ENCODE data around the gene BCL7C. TPM values are rescaled to one million over a fixed set of nuclear protein-coding genes. Genes with fewer than 3 reads are reported as not detected.

BCL7C gene
- total RNA-seq, 1 donor from 2014 or later = 22.7 TPM

GRCh38 chr16:30922960-30923535, 29.2 kb upstream of the BCL7C start:
- intact Hi-C loops (cut with micrococcal nuclease) = loop anchor here (1.0 to 5.0 kb wide), 18 partner anchors 21 to 552 kb away; partner anchors contain the start of genes ARMC5, CFAP119, FBRS and ORAI3

GRCh38 chr16:30922420-30922959, 28.6 kb upstream of the BCL7C start:
- intact Hi-C loops (cut with micrococcal nuclease) = loop anchor here (1.0 to 5.0 kb wide), 16 partner anchors 20 to 552 kb away; partner anchors contain the start of genes ARMC5, CFAP119, ORAI3 and PHKG2

GRCh38 chr16:30921748-30922419, 28.0 kb upstream of the BCL7C start:
- intact Hi-C loops (cut with micrococcal nuclease) = loop anchor here (1.0 to 5.0 kb wide), 16 partner anchors 20 to 551 kb away; partner anchors contain the start of genes ARMC5, CFAP119, ORAI3 and PHKG2

GRCh38 chr16:30921459-30921747, 27.5 kb upstream of the BCL7C start:
- intact Hi-C loops (cut with micrococcal nuclease) = loop anchor here (5.0 kb wide), 2 partner anchors 144 to 349 kb away; partner anchors contain the start of gene ZNF688

- intact Hi-C loops (cut with micrococcal nuclease) = loop anchor here (5.0 kb wide), 2 partner anchors 144 to 349 kb away; partner anchors contain the start of gene ZNF688
These were observed 27.0 kb upstream of the BCL7C start for GRCh38 chr16:30920891-30921290.

GRCh38 chr16:30918614-30919013, 24.7 kb upstream of the BCL7C start:
- intact Hi-C loops (cut with micrococcal nuclease) = no loop called here

- intact Hi-C loops (cut with micrococcal nuclease) = no loop called here
These were observed 21.0 kb upstream of the BCL7C start for GRCh38 chr16:30914830-30915229.

- intact Hi-C loops (cut with micrococcal nuclease) = no loop called here
These were observed 19.0 kb upstream of the BCL7C start for GRCh38 chr16:30912794-30913412.

GRCh38 chr16:30910427-30911029, 16.7 kb upstream of the BCL7C start:
- intact Hi-C loops (cut with micrococcal nuclease) = no loop called here

- intact Hi-C loops (cut with micrococcal nuclease) = no loop called here
These were observed 13.2 kb upstream of the BCL7C start for GRCh38 chr16:30907064-30907463.

GRCh38 chr16:30904114-30904780, 10.4 kb upstream of the BCL7C start:
- intact Hi-C loops (cut with micrococcal nuclease) = loop anchor here (5.0 kb wide), 1 partner anchor 142 kb away; the partner anchor contains the start of genes CFAP119 and RNF40

- intact Hi-C loops (cut with micrococcal nuclease) = loop anchor here (5.0 kb wide), 1 partner anchor 141 kb away; the partner anchor contains the start of genes CFAP119 and RNF40
These were observed 9.7 kb upstream of the BCL7C start for GRCh38 chr16:30903596-30903995.

- intact Hi-C loops (cut with micrococcal nuclease) = loop anchor here (5.0 kb wide), 1 partner anchor 141 kb away; the partner anchor contains the start of genes CFAP119 and RNF40
These were observed 9.1 kb upstream of the BCL7C start for GRCh38 chr16:30903002-30903401.

GRCh38 chr16:30902029-30902972, 8.4 kb upstream of the BCL7C start:
- intact Hi-C loops (cut with micrococcal nuclease) = loop anchor here (1.0 to 5.0 kb wide), 3 partner anchors 20 to 140 kb away; partner anchors contain the start of genes CFAP119 and RNF40

GRCh38 chr16:30901201-30902028, 7.5 kb upstream of the BCL7C start:
- intact Hi-C loops (cut with micrococcal nuclease) = loop anchor here (1.0 to 5.0 kb wide), 4 partner anchors 21 to 139 kb away; partner anchors contain the start of genes CFAP119 and RNF40

GRCh38 chr16:30900588-30900987, 6.7 kb upstream of the BCL7C start:
- intact Hi-C loops (cut with micrococcal nuclease) = loop anchor here (5.0 kb wide), 1 partner anchor 138 kb away; the partner anchor contains the start of genes CFAP119 and RNF40

GRCh38 chr16:30899794-30900193, 5.9 kb upstream of the BCL7C start:
- intact Hi-C loops (cut with micrococcal nuclease) = loop anchor here (5.0 kb wide), 1 partner anchor 137 kb away; the partner anchor contains the start of genes CFAP119 and RNF40

All from T-helper 2 cell treated with Interferon-gamma antibody and Interleukin-4, amounts not matched to agents 100 ng/mL and 5 ng/mL, for 36 hours (primary cell).